Panc1 (cell line): ENCODE measurements around the gene IER5L. TPM values are rescaled to one million over a fixed set of nuclear protein-coding genes. Genes with fewer than 3 reads are reported as not detected.
"Not testable (repeated sequence)": the region's sequence is repeated elsewhere in the genome, so short reads cannot be mapped to it uniquely, and the experiment has no call there.

Experiments used
- ATAC-seq: fragments of 200-7000 bp; cut with Tn5 transposase; 2 replicates; pipeline ENCODE4 v1.9.1; 2020; ENCODE audit warnings: mild to moderate bottlenecking, moderate library complexity
- BruUV-seq: library from RNA; stranded (reverse); fragments of 400-500 nt; replicated peaks from 2 replicates; lab custom pipeline; 2021; lab: Mats Ljungman, UMichigan
- CTCF ChIA-PET: fragments of 300-600 bp; sonication (Branson Sonifier 250); formaldehyde crosslinking; loops from one replicate; lab custom pipeline; 2022; ENCODE audit warnings: antibody characterized with exemption; lab: Charles Lee
- POLR2A ChIA-PET: fragments of 300-600 bp; sonication (Branson Sonifier 250); formaldehyde crosslinking; loops from one replicate; lab custom pipeline; 2022; ENCODE audit warnings: antibody characterized with exemption; lab: Charles Lee
- DNase-seq: peaks from one replicate; pipeline ENCODE4 v3.0.0-alpha.2; 2010; ENCODE audit warnings: low read depth, low spot score
- H3K27ac ChIP-seq: 2 replicates; pipeline ENCODE4 v1.5.1; 2011; ENCODE audit warnings: mild to moderate bottlenecking, low read length, inconsistent platforms
- H3K27me3 ChIP-seq: fragments of 200-500 bp; sonication (Bioruptor generic); 2 replicates; pipeline ENCODE4 v1.6.0; 2014; ENCODE audit warnings: low read length, inconsistent platforms; ENCODE audit not compliant: control insufficient read depth, insufficient read depth
- H3K36me3 ChIP-seq: fragments of 200-500 bp; sonication (Bioruptor generic); 2 replicates; pipeline ENCODE4 v1.5.1; 2014; ENCODE audit warnings: inconsistent platforms, mild to moderate bottlenecking, low read length, moderate library complexity; ENCODE audit not compliant: control insufficient read depth, insufficient read depth
- H3K4me1 ChIP-seq: 2 replicates; pipeline ENCODE4 v1.5.1; 2011; ENCODE audit warnings: inconsistent platforms, mild to moderate bottlenecking, low read length, moderate library complexity; ENCODE audit not compliant: control insufficient read depth, insufficient read depth
- H3K4me3 ChIP-seq, 2 experiments: 2 replicates each; pipeline ENCODE4 v1.5.1; 2011 to 2012; ENCODE audit warnings: low read depth in 2 of 2, low read length in 2 of 2, mild to moderate bottlenecking in 2 of 2, inconsistent platforms in 1 of 2, moderate library complexity in 1 of 2
- H3K9me3 ChIP-seq: fragments of 200-500 bp; sonication (Bioruptor generic); 2 replicates; pipeline ENCODE4 v1.5.1; 2014; ENCODE audit warnings: low read depth, mild to moderate bottlenecking, inconsistent platforms, low read length, moderate library complexity; ENCODE audit not compliant: control insufficient read depth, insufficient read depth
- CTCF ChIP-seq: fragments of 450-650 bp; IDR thresholded peaks from 2 replicates; pipeline ENCODE4 v1.5.1; 2017; ENCODE audit warnings: mild to moderate bottlenecking
- POLR2AphosphoS5 ChIP-seq: IDR thresholded peaks from 2 replicates; pipeline ENCODE4 v1.6.1; 2012; ENCODE audit warnings: mild to moderate bottlenecking, low read depth, low read length, moderate library complexity
- REST ChIP-seq, 2 experiments: IDR thresholded peaks; 2 replicates each; pipeline ENCODE4 v1.6.1; 2011 to 2012; ENCODE audit warnings: low read depth in 2 of 2, control low read depth in 1 of 2, low read length in 1 of 2, mild to moderate bottlenecking in 1 of 2, moderate library complexity in 1 of 2; ENCODE audit not compliant: insufficient read depth in 1 of 2
- SIN3A ChIP-seq: IDR thresholded peaks from 2 replicates; pipeline ENCODE4 v1.6.1; 2012; ENCODE audit warnings: low read depth, mild to moderate bottlenecking, low read length, moderate library complexity, borderline replicate concordance; ENCODE audit not compliant: insufficient read depth
- TCF7L2 ChIP-seq: IDR thresholded peaks from 2 replicates; pipeline ENCODE4 v1.6.1; 2011; ENCODE audit warnings: mild to moderate bottlenecking, low read depth, low read length, inconsistent platforms
- in situ Hi-C: cut with HindIII; loops from 2 replicates; pipeline ENCODE4 v1.10.0; 2016; ENCODE audit warnings: low sequenced_read_pairs, low pct_unique_long_range_greater_than_20kb
- intact Hi-C: fragments of 100-400 bp; cut with micrococcal nuclease; formaldehyde crosslinking; loops from one replicate; pipeline ENCODE4 v1.10.0; 2022; ENCODE audit not compliant: unreplicated experiment
- total RNA-seq: library from RNA; stranded (reverse); gene quantifications from one replicate; pipeline ENCODE4 v1.2.1, GENCODE V29; 2021; ENCODE audit not compliant: unreplicated experiment

Gene IER5L
- total RNA-seq, 1 experiment from 2014 or later = 44.6 TPM

- no peak overlapping the region for H3K27ac ChIP-seq
- CTCF ChIA-PET = interaction anchor here (0.5 to 1.5 kb wide), 8 partner anchors 11 to 493 kb away, joined by 3 to 7 read pairs (median 4); no protein-coding TSS in a partner anchor
- H3K36me3 ChIP-seq = peaks cover 2% of the 10 kb centered on the region; the same call in 1 of the 2 replicates
- in situ Hi-C loops (no loop called here), intact Hi-C loops (loop anchor here (10.0 kb wide), 1 partner anchor 483 kb away; no protein-coding TSS in a partner anchor)
- POLR2A ChIA-PET = interaction anchor here (0.6 kb wide), 1 partner anchor 49 kb away, joined by 12 read pairs; no protein-coding TSS in a partner anchor
- TF ChIP-seq CTCF = peak; percentile 95
- no peak for TF ChIP-seq SIN3A
- H3K27me3 ChIP-seq = no peaks in the 10 kb centered on the region
- no TSS peak for BruUV-seq
- H3K4me3 ChIP-seq = no peak overlapping the region
- no peaks in the 10 kb centered on the region for H3K9me3 ChIP-seq
- ATAC-seq (peak; percentile 95), DNase-seq (no peak)
- H3K4me1 ChIP-seq = no peaks in the 10 kb centered on the region
These were observed 46.5 kb downstream of the IER5L start for GRCh38 chr9:129131300-129132145.

GRCh38 chr9:129130791-129131190, 47.3 kb downstream of the IER5L start:
- no TSS peak for BruUV-seq
- H3K27ac ChIP-seq = no peak overlapping the region
- DNase-seq (no peak), ATAC-seq (no peak)
- intact Hi-C loops = loop anchor here (10.0 kb wide), 1 partner anchor 484 kb away; no protein-coding TSS in a partner anchor
- ChIA-PET POLR2A (no interaction called here), CTCF (interaction anchor here (0.5 to 1.4 kb wide), 2 partner anchors 12 to 102 kb away, joined by 3 to 4 read pairs; no protein-coding TSS in a partner anchor)
- H3K4me1 ChIP-seq = no peaks in the 10 kb centered on the region
- H3K27me3 ChIP-seq = no peaks in the 10 kb centered on the region
- H3K4me3 ChIP-seq = no peak overlapping the region
- H3K36me3 ChIP-seq = peaks cover 2% of the 10 kb centered on the region; the same call in 1 of the 2 replicates
- TF ChIP-seq POLR2AphosphoS5 = no peak
- no peak for TF ChIP-seq REST (IDR thresholded peaks at IDR 0.05; ENCODE audit: insufficient read depth in 1 of 2, low read depth in 2 of 2, low read length in 1 of 2)
- TF ChIP-seq CTCF = no peak
- TF ChIP-seq SIN3A = no peak
- no peak for TF ChIP-seq TCF7L2
- no peaks in the 10 kb centered on the region for H3K9me3 ChIP-seq
- in situ Hi-C loops = no loop called here

- H3K36me3 ChIP-seq, H3K27ac ChIP-seq, ATAC-seq, H3K4me3 ChIP-seq, in situ Hi-C loops, POLR2A ChIA-PET, H3K27me3 ChIP-seq, H3K9me3 ChIP-seq, DNase-seq, BruUV-seq, H3K4me1 ChIP-seq: not testable (repeated sequence)
- intact Hi-C loops = loop anchor here (10.0 kb wide), 1 partner anchor 485 kb away; no protein-coding TSS in a partner anchor
- CTCF ChIA-PET = interaction anchor here (0.5 kb wide), 1 partner anchor 101 kb away, joined by 4 read pairs; no protein-coding TSS in a partner anchor
These were observed 47.8 kb downstream of the IER5L start for GRCh38 chr9:129130271-129130670.
